GM10847 (cell line): ENCODE measurements around the gene ANKLE1.

Source experiments
- POLR2A ChIP-seq: IDR thresholded peaks from 2 replicates; pipeline ENCODE4 v1.6.1; 2011; ENCODE audit not compliant: insufficient read length; ENCODE audit errors: extremely low read depth

The ANKLE1 gene

DNA sequence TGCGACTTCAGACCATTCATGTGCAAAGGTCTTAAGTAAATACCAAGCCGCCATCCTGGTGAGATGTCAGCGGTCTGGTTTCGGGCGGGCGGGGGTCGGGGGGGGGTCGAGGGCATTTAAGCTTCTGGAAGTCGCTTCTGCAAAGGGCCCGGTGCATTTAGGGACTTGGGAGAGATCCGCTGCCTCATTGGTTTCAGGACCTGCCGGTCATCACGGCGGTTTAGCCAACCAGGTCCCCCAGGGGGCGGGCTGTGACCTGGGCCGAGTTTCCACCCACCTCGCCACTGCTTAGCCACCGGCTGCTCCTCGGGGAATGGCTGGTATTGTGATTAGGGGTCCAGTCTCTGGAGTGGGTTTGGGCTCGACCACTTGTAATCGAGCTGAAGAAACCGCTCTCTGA, 7.8 kb downstream of the ANKLE1 start:
- no peak for TF ChIP-seq POLR2A

DNA sequence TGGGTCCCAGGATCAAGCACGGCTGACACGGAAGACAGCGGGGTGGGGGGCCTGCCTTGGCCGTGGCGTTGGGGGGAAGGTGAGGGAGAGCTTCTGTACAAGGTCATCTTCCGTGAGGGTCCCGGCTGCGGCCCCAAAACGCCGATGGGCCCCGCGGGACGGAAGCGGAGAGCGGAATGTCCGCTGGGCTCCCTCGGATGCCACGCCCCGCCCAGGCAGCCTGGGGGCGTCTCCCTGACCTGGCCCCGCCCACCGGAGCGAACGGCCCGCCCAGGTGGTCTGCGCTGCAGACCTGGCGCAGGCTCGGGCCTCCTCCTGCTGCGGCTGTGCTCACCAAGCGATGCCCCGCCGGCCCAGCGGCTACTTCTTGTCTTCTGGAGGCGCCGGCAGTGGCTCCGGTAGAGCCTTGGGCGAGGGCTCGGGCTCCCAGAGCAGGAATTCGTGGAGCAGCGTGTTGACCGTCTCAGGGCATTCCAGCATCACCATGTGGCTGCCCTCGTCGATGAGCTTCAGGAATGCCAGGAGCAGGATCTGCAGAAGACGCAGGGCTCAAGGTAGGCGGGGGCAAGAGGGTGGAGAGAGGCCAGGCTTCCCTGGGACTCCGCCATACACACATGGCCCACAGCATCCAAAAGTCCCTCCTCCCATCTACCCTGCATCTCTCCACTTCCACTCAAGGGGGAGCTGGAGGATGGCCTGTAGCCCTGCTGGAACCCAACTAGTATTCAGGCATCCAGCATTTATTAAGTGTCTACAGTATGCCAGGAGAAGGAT, 10.8 kb downstream of the ANKLE1 start:
- peak; percentile 52 for TF ChIP-seq POLR2A

DNA sequence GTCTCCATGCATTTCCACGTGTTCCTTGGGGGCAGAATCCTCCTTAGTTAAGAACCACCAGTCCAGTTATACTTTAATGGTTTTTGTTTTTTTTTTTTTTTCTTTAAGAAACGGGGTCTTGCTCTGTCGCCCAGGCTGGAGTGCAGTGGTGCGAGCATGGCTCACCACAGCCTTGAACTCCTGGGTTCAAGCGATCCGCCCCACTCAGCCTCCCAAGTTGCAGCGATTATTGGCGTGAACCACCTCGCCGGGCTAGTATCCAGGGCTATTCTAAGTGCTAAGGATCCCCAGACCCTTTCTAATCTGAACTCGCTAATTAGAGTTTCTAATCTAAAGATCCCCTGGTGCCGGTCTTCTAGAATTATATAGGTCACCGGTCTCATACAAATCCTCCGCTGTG, 11.9 kb downstream of the ANKLE1 start:
- no peak for TF ChIP-seq POLR2A

DNA sequence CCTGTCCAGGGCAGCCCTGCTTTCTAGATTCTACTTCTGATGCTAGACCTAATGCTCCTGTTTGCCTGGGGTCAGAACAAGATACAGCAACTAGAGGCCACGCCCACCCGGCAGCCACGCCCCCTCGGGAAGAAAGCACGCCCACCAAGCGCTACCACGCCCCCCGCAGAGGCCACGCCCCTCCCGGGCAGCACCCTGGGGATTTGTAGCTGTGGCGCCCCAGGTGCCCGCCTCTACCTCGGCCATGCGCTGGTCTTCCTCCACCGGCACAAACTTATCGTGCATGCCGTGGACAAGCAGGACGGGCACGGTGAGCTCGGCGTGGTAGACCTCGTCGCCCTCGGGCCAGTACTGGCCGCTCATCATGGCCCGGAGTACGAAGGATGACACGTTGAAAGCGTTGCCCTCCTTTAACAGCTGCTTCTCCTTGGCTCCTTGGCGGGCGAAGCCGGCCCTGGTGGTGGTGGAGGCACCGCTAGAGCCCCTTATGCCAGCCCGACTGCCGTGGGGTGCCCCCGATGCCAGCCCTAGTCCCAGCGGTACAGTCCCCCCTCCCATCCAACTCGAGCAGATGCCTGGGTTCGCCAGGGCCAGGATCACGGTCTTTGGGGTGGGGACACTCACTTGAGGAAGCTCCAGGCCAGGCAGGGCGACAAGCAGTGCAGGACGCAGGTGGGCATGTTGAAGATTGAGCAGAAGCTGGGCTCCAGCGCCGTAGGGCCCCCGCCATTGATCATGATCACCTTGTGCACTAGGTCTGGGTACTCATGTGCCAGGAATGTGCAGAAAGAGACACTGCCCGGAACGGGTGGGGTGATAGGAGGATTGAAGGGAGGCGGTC, 12.6 kb downstream of the ANKLE1 start:
- TF ChIP-seq POLR2A: no peak

DNA sequence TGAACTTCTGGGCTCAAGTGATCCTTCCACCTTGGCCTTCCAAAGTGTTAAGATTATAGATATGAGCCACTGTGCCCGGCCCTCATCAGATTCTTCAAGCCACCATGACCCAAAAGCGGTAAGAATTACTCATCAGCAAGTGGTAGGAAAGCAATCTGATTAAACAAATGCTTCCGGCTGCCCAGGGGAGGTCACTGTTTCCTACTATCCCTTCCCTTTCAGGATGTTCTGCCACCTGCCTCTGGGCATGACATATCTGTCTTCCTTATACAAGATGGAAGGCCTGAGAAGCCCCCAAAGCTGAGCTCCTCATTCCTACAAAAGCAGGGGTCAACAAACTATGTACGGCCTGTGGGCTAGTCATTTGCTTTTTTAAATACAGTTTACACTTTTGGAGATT, 14.6 kb downstream of the ANKLE1 start:
- no peak for TF ChIP-seq POLR2A

DNA sequence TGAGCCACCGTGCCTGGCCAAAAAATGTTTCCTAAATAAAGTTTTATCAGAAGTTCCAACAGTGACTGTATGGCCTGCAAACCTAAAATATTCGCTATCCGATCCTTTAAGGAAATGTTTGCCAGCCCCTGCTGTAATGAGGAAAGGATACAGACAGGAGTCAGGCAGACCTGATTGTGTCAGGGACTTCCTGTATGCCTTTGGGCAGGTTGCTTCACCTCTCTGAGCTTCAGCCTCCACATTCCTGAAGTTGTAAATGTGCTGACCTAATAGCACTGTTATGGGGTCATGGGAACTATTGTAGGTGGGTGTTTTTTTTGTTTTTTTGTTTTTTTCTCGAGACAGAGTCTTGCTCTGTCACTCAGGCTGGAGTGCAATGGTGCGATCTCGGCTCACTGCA, 15.3 kb downstream of the ANKLE1 start:
- TF ChIP-seq POLR2A: no peak

DNA sequence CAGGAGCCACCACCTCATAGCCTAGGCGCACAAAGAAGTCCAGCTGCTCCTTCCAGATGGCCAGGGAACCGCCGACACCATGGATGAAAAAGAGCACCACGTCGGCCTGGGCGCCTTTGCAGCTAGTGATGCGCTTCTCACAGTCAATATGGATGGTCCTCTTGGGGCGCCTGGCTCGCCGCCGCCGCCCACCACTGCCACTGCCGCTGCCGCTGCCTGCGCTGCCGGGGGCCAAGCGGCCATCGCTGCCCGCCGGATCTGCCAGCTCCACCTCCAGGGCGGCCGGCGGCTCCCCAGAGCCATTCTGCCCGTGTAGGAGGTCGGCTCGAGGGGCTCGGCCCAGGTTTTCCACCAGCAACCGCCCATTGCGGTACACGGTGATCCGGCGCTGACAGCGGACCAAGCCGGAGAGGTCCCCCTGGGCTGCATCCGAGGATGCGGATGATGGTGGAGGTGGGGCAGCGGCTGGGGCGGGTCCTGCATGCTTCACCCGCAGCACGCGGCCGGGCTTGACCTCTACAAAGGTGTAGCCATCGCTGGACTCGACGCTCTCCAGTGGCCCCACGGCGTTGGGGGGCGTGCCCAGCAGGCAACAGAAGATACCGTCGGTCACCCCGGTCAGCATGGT, 19.4 kb downstream of the ANKLE1 start:
- no peak for TF ChIP-seq POLR2A

DNA sequence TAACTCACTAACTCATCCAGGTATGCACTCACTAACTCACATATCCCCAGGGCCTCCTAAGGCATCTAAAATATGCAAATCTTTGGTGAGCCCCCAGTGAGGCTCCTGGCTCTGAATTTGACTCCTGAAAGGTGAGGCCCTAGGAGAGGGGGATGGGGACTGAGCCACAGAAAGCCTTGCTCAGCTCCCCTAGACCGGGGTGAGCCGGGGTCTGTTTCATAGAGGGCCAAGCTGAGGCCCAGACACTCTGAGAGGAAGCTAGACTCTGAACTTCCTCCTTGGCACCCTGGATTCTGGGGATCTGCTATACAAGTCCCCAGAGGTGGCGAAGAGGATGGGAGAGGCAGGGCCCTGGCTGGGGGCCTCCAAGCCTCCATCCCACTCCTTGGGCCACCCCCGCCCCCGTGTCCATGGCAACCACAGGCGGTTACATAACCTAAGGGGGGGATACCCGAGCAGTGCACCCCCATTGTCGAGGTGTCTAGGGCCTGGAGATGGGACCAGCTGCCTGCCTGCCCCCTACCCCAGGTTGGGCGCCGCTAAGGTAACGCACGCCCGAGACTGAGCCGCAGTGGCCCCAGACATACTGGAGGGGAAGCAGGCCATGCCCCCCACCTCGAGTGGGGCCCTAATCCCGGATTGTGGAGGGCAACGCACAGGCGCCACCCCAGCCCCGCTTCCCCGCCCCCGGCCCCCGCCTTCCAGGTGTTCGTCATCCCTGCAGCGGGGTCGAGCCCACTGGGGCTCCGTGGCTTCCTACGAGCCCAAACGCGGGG, 20.9 kb downstream of the ANKLE1 start:
- no peak for TF ChIP-seq POLR2A

DNA sequence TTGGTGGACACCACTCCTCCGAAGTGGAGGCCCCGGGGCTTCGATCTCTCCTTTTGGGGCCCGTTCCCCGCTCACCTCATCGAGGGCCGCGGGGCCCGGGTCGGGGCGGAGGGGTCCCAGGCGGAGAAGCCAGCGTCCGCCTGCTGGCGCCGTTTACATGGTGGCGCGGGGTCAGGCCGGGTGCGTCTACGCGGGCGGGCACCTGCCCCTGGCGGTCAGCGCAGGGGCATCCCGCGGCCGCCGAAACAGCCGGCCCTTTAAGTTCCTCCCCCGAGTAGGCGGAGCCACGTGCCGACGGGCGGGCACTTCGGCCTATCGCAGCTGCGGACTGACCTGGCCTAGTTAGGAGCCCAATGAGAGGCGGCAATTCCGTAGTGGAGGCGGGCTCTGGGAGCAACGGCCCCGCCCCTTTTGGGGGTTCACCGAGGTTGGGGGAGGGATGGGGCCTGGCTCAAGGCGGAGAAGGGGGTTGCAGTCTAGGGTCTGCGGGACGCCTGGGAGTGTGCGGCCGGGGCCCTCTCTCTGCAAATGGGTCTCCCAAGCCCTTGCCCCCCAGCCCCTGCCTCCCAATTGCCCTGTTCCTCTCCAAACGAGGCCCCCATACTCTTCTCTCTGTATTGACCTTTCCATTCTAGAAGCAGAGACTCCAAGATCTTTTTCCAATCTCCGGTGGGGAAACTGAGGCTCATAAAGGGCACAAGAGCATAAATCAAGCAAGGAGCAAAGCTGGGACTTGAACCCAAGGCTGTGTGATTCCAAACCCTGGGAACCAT, 21.7 kb downstream of the ANKLE1 start, which contains the start of gene ABHD8:
TSS of gene ABHD8 (minus strand) at position 259 of the 773 bp plus-strand sequence. CDS start 1,809 bp downstream, outside the sequence.
- TF ChIP-seq POLR2A: no peak

DNA sequence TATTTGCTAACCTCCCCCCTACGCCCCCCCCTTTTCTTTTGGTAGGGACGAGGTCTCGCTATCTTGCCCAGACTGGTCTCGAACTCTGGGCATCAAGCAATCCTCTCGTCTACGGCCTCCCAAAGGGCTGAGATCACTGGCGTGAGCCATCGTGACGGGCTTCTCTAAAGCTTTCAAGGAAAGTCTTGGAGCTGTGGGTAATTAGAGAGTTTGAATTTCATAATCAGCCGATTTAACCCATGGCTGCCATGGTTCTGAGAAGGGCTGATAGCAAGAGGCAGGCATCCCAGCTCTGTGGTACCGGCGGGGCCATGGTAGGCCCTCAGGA, 22.2 kb downstream of the ANKLE1 start:
- TF ChIP-seq POLR2A: no peak

DNA sequence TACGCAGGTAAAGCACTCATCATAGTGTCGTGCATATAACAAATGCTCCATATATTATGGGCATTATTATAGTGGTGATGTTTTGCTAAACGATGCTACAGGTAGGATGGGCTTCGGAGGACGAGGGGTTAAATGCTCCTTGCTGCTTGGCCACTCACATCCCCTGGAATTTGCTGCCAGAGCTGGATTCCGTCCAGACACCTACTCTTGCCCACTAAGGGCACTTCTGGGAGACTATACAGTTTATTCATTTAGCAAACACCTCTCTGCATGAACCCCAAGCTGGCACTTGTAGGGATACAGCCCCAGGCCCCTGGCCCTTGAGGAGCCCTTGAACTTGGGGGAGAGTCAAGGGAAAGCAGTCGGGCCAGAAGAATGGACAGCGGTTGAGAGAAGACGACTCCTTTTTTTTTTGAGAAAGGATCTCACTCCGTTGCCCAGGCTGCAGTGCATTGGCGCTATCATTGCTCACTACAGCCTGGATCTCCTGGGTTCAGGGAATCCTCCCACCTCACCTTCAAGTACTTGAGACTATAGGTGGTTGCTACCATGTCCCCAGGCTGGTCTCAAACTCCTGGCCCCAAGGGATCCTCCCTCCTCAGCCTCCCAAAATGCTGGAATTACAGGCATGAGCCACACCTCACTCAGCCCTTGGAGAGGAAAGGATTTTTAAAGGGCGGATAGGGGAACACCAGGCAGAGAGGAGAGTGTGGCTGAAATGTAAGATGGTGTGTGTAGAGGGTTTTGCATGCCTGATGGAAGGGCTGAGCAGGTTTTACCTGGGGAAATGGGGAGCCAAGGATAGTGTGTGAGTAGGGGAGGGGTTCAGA, 22.9 kb downstream of the ANKLE1 start:
- no peak for TF ChIP-seq POLR2A

DNA sequence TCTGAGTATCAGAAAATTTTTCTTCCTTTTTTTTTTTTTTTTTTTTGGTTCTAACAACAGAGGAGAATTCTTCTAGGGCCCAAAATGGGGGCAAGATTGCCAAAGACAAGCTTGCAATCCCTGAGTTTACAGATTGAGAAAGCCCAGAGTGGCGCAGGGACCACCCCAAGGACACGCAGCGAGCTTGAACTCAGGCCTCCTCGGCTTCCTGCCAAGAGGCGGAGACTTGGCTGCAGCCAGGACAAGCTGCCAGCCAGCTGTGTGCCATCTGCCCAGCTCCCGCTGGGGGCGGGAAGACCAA, 23.5 kb downstream of the ANKLE1 start:
- TF ChIP-seq POLR2A: no peak

DNA sequence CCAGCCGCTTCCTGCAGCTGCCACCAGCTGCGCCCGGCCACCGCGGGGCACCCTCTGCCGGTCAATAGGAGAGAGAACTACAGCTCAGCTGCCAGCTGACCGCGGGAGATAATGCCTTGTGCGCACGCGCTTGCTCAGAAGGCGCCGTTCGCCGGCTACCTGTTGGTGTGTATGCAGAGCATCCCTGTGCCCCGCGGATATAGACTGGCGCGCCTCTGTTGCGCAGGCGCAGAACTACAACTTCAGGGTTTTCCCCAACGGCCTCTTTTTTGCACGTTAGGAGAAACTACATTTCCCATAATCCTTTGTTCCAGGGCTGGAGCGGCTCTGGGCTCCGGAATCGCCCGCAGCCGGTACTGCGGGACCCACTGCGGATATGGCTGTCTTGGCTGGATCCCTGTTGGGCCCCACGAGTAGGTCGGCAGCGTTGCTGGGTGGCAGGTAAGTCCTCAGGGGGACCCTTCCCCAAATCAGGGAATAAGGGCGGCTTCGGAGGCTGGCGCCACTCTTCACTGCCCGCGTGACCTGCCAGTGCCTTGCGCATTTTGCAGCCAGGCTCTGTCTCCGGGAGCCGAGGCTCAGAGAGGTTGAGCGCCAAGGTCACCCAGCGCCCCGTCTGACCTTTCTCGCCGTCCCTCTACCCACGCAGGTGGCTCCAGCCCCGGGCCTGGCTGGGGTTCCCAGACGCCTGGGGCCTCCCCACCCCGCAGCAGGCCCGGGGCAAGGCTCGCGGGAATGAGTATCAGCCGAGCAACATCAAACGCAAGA, 24.0 kb downstream of the ANKLE1 start, which contains the start of gene MRPL34:
TSS of gene MRPL34 (plus strand) at position 356 of the 768 bp plus-strand sequence. CDS start at position 377, 21 bp downstream.
- TF ChIP-seq POLR2A: peak; percentile 51

DNA sequence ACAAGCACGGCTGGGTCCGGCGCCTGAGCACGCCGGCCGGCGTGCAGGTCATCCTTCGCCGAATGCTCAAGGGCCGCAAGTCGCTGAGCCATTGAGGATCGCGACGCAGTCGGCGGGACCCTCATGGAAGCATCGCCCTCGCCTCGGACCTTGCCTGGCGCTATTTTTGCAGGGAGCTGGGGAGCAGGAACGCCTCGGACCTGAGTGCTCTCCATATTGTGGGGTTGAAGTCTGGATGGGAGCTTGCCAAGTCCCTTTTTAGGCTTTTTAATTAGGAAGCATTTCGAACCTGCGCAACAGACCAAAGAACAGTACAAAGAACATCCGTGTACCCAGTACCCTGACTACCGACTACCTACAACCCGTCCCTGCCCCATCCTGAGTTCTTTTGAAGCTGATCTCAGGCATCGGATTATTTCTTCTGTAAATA, 24.6 kb downstream of the ANKLE1 start:
- TF ChIP-seq POLR2A: no peak
